Skeletal muscle tissue (tissue), 4 donors: Measurements from ENCODE around the gene CFAP61. TPM values are rescaled to one million over a fixed set of nuclear protein-coding genes. Genes with fewer than 3 reads are reported as not detected.
"Not testable (repeated sequence)": the region's sequence is repeated elsewhere in the genome, so short reads cannot be mapped to it uniquely, and the experiment has no call there.

ENCODE experiments used
- H3K27ac ChIP-seq: one replicate; pipeline ENCODE4 v1.7.0; 2013; ENCODE audit warnings: mild to moderate bottlenecking, low read depth, low read length, inconsistent platforms
- H3K27me3 ChIP-seq, 3 donors: one replicate each; pipeline ENCODE4 v1.7.0; 2013; ENCODE audit warnings: low read length in 3 of 3; ENCODE audit not compliant: control insufficient read depth in 3 of 3, insufficient read depth in 3 of 3
- H3K36me3 ChIP-seq, 3 donors: one replicate each; pipeline ENCODE4 v1.7.0; 2013; ENCODE audit warnings: low read length in 3 of 3; ENCODE audit not compliant: control insufficient read depth in 3 of 3, insufficient read depth in 3 of 3
- H3K4me1 ChIP-seq, 3 donors: one replicate each; pipeline ENCODE4 v1.7.0; 2013; ENCODE audit warnings: low read length in 3 of 3, mild to moderate bottlenecking in 3 of 3; ENCODE audit not compliant: control insufficient read depth in 3 of 3, insufficient read depth in 3 of 3
- H3K4me3 ChIP-seq, 3 donors: one replicate each; pipeline ENCODE4 v1.7.0; 2013; ENCODE audit warnings: low read length in 3 of 3
- H3K9ac ChIP-seq, 3 donors: one replicate each; pipeline ENCODE4 v1.7.0; 2013; ENCODE audit warnings: low read length in 3 of 3, mild to moderate bottlenecking in 3 of 3, moderate library complexity in 2 of 3, low read depth in 1 of 3
- H3K9me3 ChIP-seq, 3 donors: one replicate each; pipeline ENCODE4 v1.7.0; 2013; ENCODE audit warnings: low read length in 3 of 3; ENCODE audit not compliant: control insufficient read depth in 3 of 3
- total RNA-seq: library from RNA; depleted of rRNA; stranded (reverse); fragments of >200 nt; gene quantifications from one replicate; pipeline ENCODE4 v1.2.3, GENCODE V29; 2014
- donor health status: Osteomylitis.

CFAP61 gene
- total RNA-seq, 1 donor from 2014 or later, result 1.0 TPM

DNA sequence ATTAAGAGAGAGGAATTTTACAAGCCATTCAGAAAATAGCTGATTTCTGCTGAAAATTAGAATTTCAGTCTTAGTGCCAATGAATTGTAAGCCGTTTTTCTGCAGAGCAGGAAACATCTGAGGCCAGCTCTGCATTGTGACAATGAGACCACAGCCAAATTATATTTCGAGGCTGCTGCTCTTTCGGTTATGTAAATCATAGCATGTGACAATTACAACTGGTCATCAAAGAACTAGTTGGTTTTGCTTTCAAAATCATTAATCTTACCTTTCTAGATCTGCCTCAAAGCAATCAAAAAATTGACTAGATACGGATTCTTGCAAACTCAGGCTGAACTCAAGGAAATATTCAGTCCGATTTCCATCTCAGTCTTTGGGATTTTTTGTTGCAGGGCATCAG, 282.2 kb downstream of the CFAP61 start:
- no peaks in the 10 kb centered on the region for H3K27me3 ChIP-seq
- no peak overlapping the region for H3K4me3 ChIP-seq
- H3K36me3 ChIP-seq, result no peaks in the 10 kb centered on the region
- H3K27ac ChIP-seq, result no peak overlapping the region
- H3K9ac ChIP-seq, result no peak overlapping the region
- H3K9me3 ChIP-seq, result no peaks in the 10 kb centered on the region
- H3K4me1 ChIP-seq, result no peaks in the 10 kb centered on the region

GRCh38 chr20:20338133-20338730, 285.9 kb downstream of the CFAP61 start:
- Histone ChIP-seq H3K36me3 (no peaks in the 10 kb centered on the region), H3K27me3 (peaks cover 0 to 4% (median 0%) of the 10 kb centered on the region in 3 donors), H3K4me3 (no peak overlapping the region), H3K9ac (no peak overlapping the region), H3K9me3 (no peaks in the 10 kb centered on the region), H3K4me1 (no peaks in the 10 kb centered on the region), H3K27ac (no peak overlapping the region)

DNA sequence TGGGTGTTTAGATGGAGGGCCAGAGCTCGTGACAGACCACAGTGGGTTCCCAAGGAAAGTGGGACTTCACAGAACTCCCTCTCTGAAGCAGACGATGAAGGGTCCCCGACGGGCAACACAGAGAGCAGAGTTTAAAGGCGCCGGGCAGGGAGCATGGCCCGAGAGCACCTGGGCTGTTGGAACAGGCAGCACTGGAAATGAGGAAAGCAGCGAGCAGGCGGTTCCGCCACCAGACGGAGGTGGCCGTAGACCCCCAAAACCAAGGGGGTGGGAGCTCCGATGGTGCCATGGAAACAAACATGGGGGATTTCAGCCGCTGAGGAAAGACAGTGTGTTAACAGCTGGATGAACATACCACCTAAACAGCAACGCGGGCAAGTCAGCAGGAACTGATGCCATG, 288.1 kb downstream of the CFAP61 start:
- no peak overlapping the region for H3K27ac ChIP-seq
- H3K27me3 ChIP-seq, result peaks cover 0 to 4% (median 0%) of the 10 kb centered on the region in 3 donors
- H3K36me3 ChIP-seq, result no peaks in the 10 kb centered on the region
- H3K4me3 ChIP-seq, result no peak overlapping the region
- no peaks in the 10 kb centered on the region for H3K4me1 ChIP-seq
- H3K9me3 ChIP-seq, result no peaks in the 10 kb centered on the region
- H3K9ac ChIP-seq, result no peak overlapping the region

GRCh38 chr20:20341371-20341770, 289.0 kb downstream of the CFAP61 start:
- Histone ChIP-seq H3K4me1 (no peaks in the 10 kb centered on the region), H3K36me3 (no peaks in the 10 kb centered on the region), H3K4me3 (no peak overlapping the region), H3K9me3 (no peaks in the 10 kb centered on the region), H3K27me3 (peaks cover 0 to 4% (median 0%) of the 10 kb centered on the region in 3 donors), H3K27ac (no peak overlapping the region), H3K9ac (no peak overlapping the region)

DNA sequence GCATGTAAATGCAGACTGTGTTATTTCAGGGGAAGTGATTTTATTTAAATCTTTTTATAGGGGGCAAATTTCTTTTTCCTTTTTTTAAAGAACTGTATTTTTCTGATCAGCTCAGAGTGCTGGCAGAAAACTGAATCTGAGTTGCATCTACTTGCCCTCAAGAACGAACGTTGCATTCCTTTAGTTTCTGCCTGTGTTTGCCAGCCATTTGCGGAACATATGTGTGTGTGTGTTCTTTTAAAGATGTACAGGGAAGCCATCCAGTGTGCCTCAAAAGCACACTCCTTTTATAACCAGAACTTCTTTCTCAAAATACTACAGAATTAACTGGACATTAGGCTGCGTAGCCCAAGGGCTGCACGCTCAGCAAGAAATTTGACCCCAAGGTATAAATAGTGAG, 289.7 kb downstream of the CFAP61 start:
- H3K27me3 ChIP-seq, result peaks cover 0 to 4% (median 0%) of the 10 kb centered on the region in 3 donors
- no peaks in the 10 kb centered on the region for H3K36me3 ChIP-seq

GRCh38 chr20:20343932-20344331, 291.6 kb downstream of the CFAP61 start:
- Histone ChIP-seq H3K27me3 (peaks cover 0 to 4% (median 0%) of the 10 kb centered on the region in 3 donors), H3K9me3 (no peaks in the 10 kb centered on the region), H3K9ac (no peak overlapping the region), H3K27ac (no peak overlapping the region), H3K4me3 (no peak overlapping the region), H3K4me1 (no peaks in the 10 kb centered on the region), H3K36me3 (no peaks in the 10 kb centered on the region)

More for the DNA sequence above, 289.7 kb downstream of the CFAP61 start:
- Histone ChIP-seq H3K9me3 (no peaks in the 10 kb centered on the region), H3K4me1 (no peaks in the 10 kb centered on the region), H3K9ac (no peak overlapping the region), H3K4me3 (no peak overlapping the region), H3K27ac (no peak overlapping the region)

- Histone ChIP-seq H3K27me3 (peaks cover 0 to 4% (median 0%) of the 10 kb centered on the region in 3 donors), H3K36me3 (no peaks in the 10 kb centered on the region), H3K4me3 (no peak overlapping the region), H3K9ac (no peak overlapping the region), H3K9me3 (no peaks in the 10 kb centered on the region), H3K4me1 (no peaks in the 10 kb centered on the region), H3K27ac (no peak overlapping the region)
Observed at GRCh38 chr20:20344476-20344875, 292.1 kb downstream of the CFAP61 start.

DNA sequence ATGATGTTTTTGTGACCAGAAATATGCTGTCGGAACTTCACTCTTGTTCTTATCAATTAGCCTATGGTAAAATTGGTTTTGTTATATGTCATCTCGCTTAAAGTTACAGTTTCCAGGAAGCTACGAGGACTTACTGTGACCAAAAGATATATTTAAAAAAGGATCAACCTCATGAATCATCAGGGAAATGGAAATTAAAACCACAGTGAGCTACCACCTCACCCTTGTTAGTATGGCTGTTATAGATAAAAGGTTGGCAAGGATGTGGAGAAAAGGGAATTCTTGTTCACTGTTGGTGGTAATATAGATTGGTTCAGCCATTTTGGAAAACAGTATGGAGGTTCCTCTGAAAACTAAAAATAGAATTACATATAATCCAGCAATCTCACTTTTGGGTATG, 301.2 kb downstream of the CFAP61 start:
- Histone ChIP-seq H3K9me3 (peaks cover 0 to 2% (median 0%) of the 10 kb centered on the region in 3 donors), H3K27ac (no peak overlapping the region), H3K27me3 (no peaks in the 10 kb centered on the region), H3K9ac (no peak overlapping the region), H3K4me1 (no peaks in the 10 kb centered on the region), H3K4me3 (no peak overlapping the region), H3K36me3 (no peaks in the 10 kb centered on the region)

DNA sequence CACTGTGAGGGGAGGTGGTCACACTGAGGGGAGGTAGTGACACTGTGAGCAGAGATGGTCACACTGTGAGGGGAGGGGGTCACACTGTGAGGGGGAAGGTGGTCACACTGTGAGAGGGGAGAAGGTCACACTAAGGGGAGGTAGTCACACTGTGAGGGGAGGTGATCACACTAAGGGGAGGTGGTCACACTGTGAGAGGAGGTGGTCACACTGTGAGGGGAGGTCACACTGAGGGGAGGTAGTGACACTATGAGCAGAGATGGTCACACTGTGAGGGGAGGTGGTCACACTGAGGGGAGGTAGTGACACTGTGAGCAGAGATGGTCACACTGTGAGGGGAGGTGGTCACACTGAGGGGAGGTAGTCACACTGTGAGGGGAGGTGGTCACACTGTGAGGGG, 303.2 kb downstream of the CFAP61 start:
- H3K27ac ChIP-seq, H3K27me3 ChIP-seq: not testable (repeated sequence)

GRCh38 chr20:20358801-20359200, 306.5 kb downstream of the CFAP61 start:
- H3K9me3 ChIP-seq, result peaks cover 0 to under 1% (median 0%) of the 10 kb centered on the region in 3 donors
- no peaks in the 10 kb centered on the region for H3K36me3 ChIP-seq
- no peak overlapping the region for H3K27ac ChIP-seq
- H3K4me3 ChIP-seq, result no peak overlapping the region
- no peak overlapping the region for H3K9ac ChIP-seq
- peaks cover 2 to 3% (median 2%) of the 10 kb centered on the region in 3 donors for H3K4me1 ChIP-seq
- H3K27me3 ChIP-seq, result peaks cover 16 to 25% (median 24%) of the 10 kb centered on the region in 3 donors

More for the DNA sequence above, 303.2 kb downstream of the CFAP61 start:
- H3K36me3 ChIP-seq, H3K4me3 ChIP-seq, H3K9ac ChIP-seq, H3K4me1 ChIP-seq, H3K9me3 ChIP-seq: not testable (repeated sequence)
